Central memory CD8-positive, alpha-beta T cell (primary cell): Measurements from ENCODE around the gene RBP5.
A peak's percentile ranks its signal among the peaks of the same experiment; 100 is the strongest.

ENCODE experiments used
- ATAC-seq: fragments of 150-1000 bp; cut with Tn5 transposase; replicated peaks from 2 replicates; pipeline ENCODE4 v1.10.0; 2022; ENCODE audit warnings: mild to moderate bottlenecking, moderate FRiP score, moderate number of reproducible peaks; ENCODE audit not compliant: poor library complexity, severe bottlenecking; ENCODE audit errors: extremely low read depth
- DNase-seq, 2 donors: peaks; one replicate each; pipeline ENCODE4 v3.0.0; 2021; ENCODE audit warnings: low spot score in 2 of 2
- H3K27ac Mint-ChIP-seq: one replicate; pipeline ENCODE4 v1.8.0; 2022; ENCODE audit warnings: low read depth, mild to moderate bottlenecking, moderate library complexity, mixed read lengths
- H3K27me3 Mint-ChIP-seq: one replicate; pipeline ENCODE4 v1.8.0; 2022; ENCODE audit warnings: mixed read lengths
- H3K36me3 Mint-ChIP-seq: one replicate; pipeline ENCODE4 v1.8.0; 2022; ENCODE audit warnings: mild to moderate bottlenecking, moderate library complexity, mixed read lengths; ENCODE audit not compliant: insufficient read depth
- H3K4me1 Mint-ChIP-seq: one replicate; pipeline ENCODE4 v1.8.0; 2022; ENCODE audit warnings: mixed read lengths
- H3K4me3 Mint-ChIP-seq: one replicate; pipeline ENCODE4 v1.8.0; 2022; ENCODE audit warnings: mild to moderate bottlenecking, moderate library complexity, mixed read lengths
- H3K9me3 Mint-ChIP-seq: one replicate; pipeline ENCODE4 v1.8.0; 2022; ENCODE audit warnings: mixed read lengths

RBP5 gene

GRCh38 chr12:7103837-7104584, 24.7 kb downstream of the RBP5 start:
- Mint-ChIP-seq H3K4me3 (no peak overlapping the region), H3K36me3 (peaks cover 19% of the 10 kb centered on the region), H3K4me1 (peaks cover 53% of the 10 kb centered on the region), H3K27ac (peak overlapping the region; percentile 52), H3K9me3 (peaks cover 7% of the 10 kb centered on the region), H3K27me3 (no peaks in the 10 kb centered on the region)
- ATAC-seq (no peak), DNase-seq (no peak)

- ATAC-seq (no peak), DNase-seq (no peak)
- Mint-ChIP-seq H3K27me3 (no peaks in the 10 kb centered on the region), H3K27ac (peak overlapping the region; percentile 8), H3K4me3 (no peak overlapping the region), H3K36me3 (peaks cover 14% of the 10 kb centered on the region), H3K9me3 (peaks cover 7% of the 10 kb centered on the region), H3K4me1 (peaks cover 42% of the 10 kb centered on the region)
These were observed 26.1 kb downstream of the RBP5 start for GRCh38 chr12:7102582-7102981.

- Mint-ChIP-seq H3K4me1 (peaks cover 37% of the 10 kb centered on the region), H3K36me3 (peaks cover 17% of the 10 kb centered on the region), H3K27ac (peak overlapping the region; percentile 71), H3K27me3 (no peaks in the 10 kb centered on the region), H3K4me3 (no peak overlapping the region), H3K9me3 (peaks cover 7% of the 10 kb centered on the region)
- DNase-seq (no peak), ATAC-seq (no peak)
These were observed 27.0 kb downstream of the RBP5 start for GRCh38 chr12:7101694-7102131.

GRCh38 chr12:7101047-7101693, 27.5 kb downstream of the RBP5 start:
- H3K4me1 Mint-ChIP-seq = peaks cover 36% of the 10 kb centered on the region
- no peak for ATAC-seq
- H3K27ac Mint-ChIP-seq = peak overlapping the region; percentile 71
- peaks cover 17% of the 10 kb centered on the region for H3K36me3 Mint-ChIP-seq
- H3K4me3 Mint-ChIP-seq = no peak overlapping the region
- no peaks in the 10 kb centered on the region for H3K27me3 Mint-ChIP-seq
- no peak for DNase-seq
- H3K9me3 Mint-ChIP-seq = peaks cover 7% of the 10 kb centered on the region

GRCh38 chr12:7100239-7100638, 28.4 kb downstream of the RBP5 start:
- no peak for DNase-seq
- Mint-ChIP-seq H3K9me3 (no peaks in the 10 kb centered on the region), H3K36me3 (peaks cover 17% of the 10 kb centered on the region), H3K4me3 (no peak overlapping the region), H3K27ac (no peak overlapping the region), H3K27me3 (no peaks in the 10 kb centered on the region), H3K4me1 (peaks cover 27% of the 10 kb centered on the region)
- no peak for ATAC-seq

- Mint-ChIP-seq H3K36me3 (peaks cover 16% of the 10 kb centered on the region), H3K9me3 (no peaks in the 10 kb centered on the region), H3K4me3 (no peak overlapping the region), H3K27ac (peak overlapping the region; percentile 39), H3K27me3 (no peaks in the 10 kb centered on the region), H3K4me1 (peaks cover 25% of the 10 kb centered on the region)
- no peak for ATAC-seq
- no peak for DNase-seq
These were observed 29.2 kb downstream of the RBP5 start for GRCh38 chr12:7099290-7099996.

- H3K27me3 Mint-ChIP-seq = no peaks in the 10 kb centered on the region
- H3K4me3 Mint-ChIP-seq = no peak overlapping the region
- H3K4me1 Mint-ChIP-seq = peaks cover 13% of the 10 kb centered on the region
- ATAC-seq = no peak
- H3K27ac Mint-ChIP-seq = no peak overlapping the region
- H3K36me3 Mint-ChIP-seq = peaks cover 10% of the 10 kb centered on the region
- no peak for DNase-seq
- H3K9me3 Mint-ChIP-seq = no peaks in the 10 kb centered on the region
These were observed 31.7 kb downstream of the RBP5 start for GRCh38 chr12:7096979-7097378.

GRCh38 chr12:7096006-7096932, 32.4 kb downstream of the RBP5 start:
- H3K27me3 Mint-ChIP-seq = no peaks in the 10 kb centered on the region
- ATAC-seq (no peak), DNase-seq (no peak)
- peaks cover 14% of the 10 kb centered on the region for H3K4me1 Mint-ChIP-seq
- H3K36me3 Mint-ChIP-seq = peaks cover 10% of the 10 kb centered on the region
- H3K27ac Mint-ChIP-seq = no peak overlapping the region
- H3K9me3 Mint-ChIP-seq = no peaks in the 10 kb centered on the region
- H3K4me3 Mint-ChIP-seq = no peak overlapping the region

- ATAC-seq (no peak), DNase-seq (no peak)
- Mint-ChIP-seq H3K36me3 (peaks cover 4% of the 10 kb centered on the region), H3K27me3 (no peaks in the 10 kb centered on the region), H3K4me1 (peaks cover 14% of the 10 kb centered on the region), H3K27ac (no peak overlapping the region), H3K4me3 (no peak overlapping the region), H3K9me3 (no peaks in the 10 kb centered on the region)
These were observed 34.8 kb downstream of the RBP5 start for GRCh38 chr12:7093892-7094291.

- H3K27ac Mint-ChIP-seq = no peak overlapping the region
- no peak overlapping the region for H3K4me3 Mint-ChIP-seq
- ATAC-seq (no peak), DNase-seq (no peak)
- H3K36me3 Mint-ChIP-seq = peaks cover 4% of the 10 kb centered on the region
- no peaks in the 10 kb centered on the region for H3K9me3 Mint-ChIP-seq
- no peaks in the 10 kb centered on the region for H3K27me3 Mint-ChIP-seq
- peaks cover 14% of the 10 kb centered on the region for H3K4me1 Mint-ChIP-seq
These were observed 35.2 kb downstream of the RBP5 start for GRCh38 chr12:7093486-7093885.

- ATAC-seq (no peak), DNase-seq (no peak)
- H3K36me3 Mint-ChIP-seq = peaks cover 4% of the 10 kb centered on the region
- no peak overlapping the region for H3K27ac Mint-ChIP-seq
- peaks cover 14% of the 10 kb centered on the region for H3K4me1 Mint-ChIP-seq
- H3K27me3 Mint-ChIP-seq = no peaks in the 10 kb centered on the region
- H3K4me3 Mint-ChIP-seq = peak overlapping the region; percentile 79
- H3K9me3 Mint-ChIP-seq = no peaks in the 10 kb centered on the region
These were observed 35.7 kb downstream of the RBP5 start for GRCh38 chr12:7092986-7093460.
